Measurements from ENCODE around the gene PCDHGA10. TPM values are rescaled to one million over a fixed set of nuclear protein-coding genes. Genes with fewer than 3 reads are reported as not detected.
"Not testable (repeated sequence)": the region's sequence is repeated elsewhere in the genome, so short reads cannot be mapped to it uniquely, and the experiment has no call there.

Gene PCDHGA10
- 3.0 and 6.2 TPM in 2 replicates for total RNA-seq

- DNase-seq (ENCODE audit: low read depth in 2 of 2), result peak; percentile 57 to 72
Observed at GRCh38 chr5:141412854-141413539, at the start of gene PCDHGA10. TSS of gene PCDHGA10 (plus strand) at chr5:141412987. CDS start at chr5:141413176, 189 bp downstream.

GRCh38 chr5:141363952-141364660, 48.7 kb upstream of the PCDHGA10 start, which contains the start of gene PCDHGA5:
TSS of gene PCDHGA5 (plus strand) at chr5:141364162. CDS start at chr5:141364331, 169 bp downstream.
- no peak for DNase-seq (ENCODE audit: low read depth in 2 of 2)

GRCh38 chr5:141366016-141366896, 46.5 kb upstream of the PCDHGA10 start:
- no peak for DNase-seq (ENCODE audit: low read depth in 2 of 2)

GRCh38 chr5:141369994-141370848, 42.6 kb upstream of the PCDHGA10 start, which contains the start of gene PCDHGB3:
TSS of gene PCDHGB3 (plus strand) at chr5:141370242. CDS start at chr5:141370395, 153 bp downstream.
- DNase-seq (ENCODE audit: low read depth in 2 of 2), result peak; percentile 38 to 71

- no peak for DNase-seq (ENCODE audit: low read depth in 2 of 2)
Observed at GRCh38 chr5:141371572-141372475, 41.0 kb upstream of the PCDHGA10 start.

- DNase-seq (ENCODE audit: low read depth in 2 of 2), result peak in 1 of 2 donors; percentile 42
Observed at GRCh38 chr5:141373673-141374317, 39.0 kb upstream of the PCDHGA10 start, which contains the start of gene PCDHGA6. TSS of gene PCDHGA6 (plus strand) at chr5:141373891. CDS start at chr5:141374084, 193 bp downstream.

GRCh38 chr5:141374627-141375026, 38.2 kb upstream of the PCDHGA10 start:
- no peak for DNase-seq (ENCODE audit: low read depth in 2 of 2)

GRCh38 chr5:141375444-141376155, 37.2 kb upstream of the PCDHGA10 start:
- not testable (repeated sequence) for DNase-seq (ENCODE audit: low read depth in 2 of 2)

- DNase-seq (ENCODE audit: low read depth in 2 of 2), result peak in 1 of 2 donors; percentile 43
Observed at GRCh38 chr5:141382469-141383294, 30.1 kb upstream of the PCDHGA10 start, which contains the start of gene PCDHGA7. TSS of gene PCDHGA7 (plus strand) at chr5:141382742. CDS start at chr5:141382900, 158 bp downstream.

- DNase-seq (ENCODE audit: low read depth in 2 of 2), result no peak
Observed at GRCh38 chr5:141383345-141383744, 29.4 kb upstream of the PCDHGA10 start.

- DNase-seq (ENCODE audit: low read depth in 2 of 2), result no peak
Observed at GRCh38 chr5:141384471-141385267, 28.1 kb upstream of the PCDHGA10 start.

- DNase-seq (ENCODE audit: low read depth in 2 of 2), result peak in 1 of 2 donors; percentile 56
Observed at GRCh38 chr5:141387557-141388311, 25.1 kb upstream of the PCDHGA10 start, which contains the start of gene PCDHGB4. TSS of gene PCDHGB4 (plus strand) at chr5:141387698. CDS start at chr5:141387885, 187 bp downstream.

- no peak for DNase-seq (ENCODE audit: low read depth in 2 of 2)
Observed at GRCh38 chr5:141388661-141389060, 24.1 kb upstream of the PCDHGA10 start.

GRCh38 chr5:141389153-141390042, 23.4 kb upstream of the PCDHGA10 start:
- DNase-seq (ENCODE audit: low read depth in 2 of 2), result no peak
